SU-DHL-6 (cell line): ENCODE measurements around the gene JMJD6.

ENCODE experiments used
- H2AFZ ChIP-seq: fragments of 200-600 bp; sonication (generic); 2 replicates; pipeline ENCODE4 v1.6.1; 2014; ENCODE audit warnings: low read depth, mild to moderate bottlenecking, moderate library complexity, mixed read lengths, antibody characterized with exemption, low read length; ENCODE audit not compliant: severe bottlenecking
- H3F3A ChIP-seq: fragments of 200-600 bp; shearing (Covaris generic); 2 replicates; pipeline ENCODE4 v1.6.0; 2016; ENCODE audit warnings: antibody characterized with exemption, mild to moderate bottlenecking; ENCODE audit not compliant: insufficient read depth
- H3K27ac ChIP-seq: fragments of 200-600 bp; sonication (generic); 2 replicates; pipeline ENCODE4 v1.5.1; 2016; ENCODE audit warnings: low read depth, mild to moderate bottlenecking, low read length, moderate library complexity, mixed read lengths
- H3K27me3 ChIP-seq: fragments of 200-600 bp; sonication (generic), shearing (Covaris generic); 2 replicates; pipeline ENCODE4 v1.6.0; 2014; ENCODE audit warnings: mild to moderate bottlenecking, low read length
- H3K36me3 ChIP-seq: fragments of 200-600 bp; sonication (generic); 2 replicates; pipeline ENCODE4 v1.6.1; 2014; ENCODE audit warnings: mild to moderate bottlenecking, low read length, mixed read lengths
- H3K4me2 ChIP-seq: fragments of 300-600, 200-600 bp; shearing (Covaris generic), sonication (generic); 2 replicates; pipeline ENCODE4 v1.6.0; 2014; ENCODE audit warnings: low read length, low read depth, mild to moderate bottlenecking; ENCODE audit not compliant: poor library complexity, severe bottlenecking
- H3K4me3 ChIP-seq: fragments of 200-600 bp; sonication (generic); 2 replicates; pipeline ENCODE4 v1.5.1; 2014; ENCODE audit warnings: antibody characterized with exemption, low read length, mild to moderate bottlenecking, mixed read lengths; ENCODE audit not compliant: insufficient read depth, poor library complexity, severe bottlenecking
- H3K79me2 ChIP-seq: fragments of 200-600 bp; sonication (generic); 2 replicates; pipeline ENCODE4 v1.6.1; 2014; ENCODE audit warnings: mild to moderate bottlenecking, low read length, moderate library complexity; ENCODE audit not compliant: insufficient read depth
- H3K9ac ChIP-seq: fragments of 200-600 bp; sonication (generic); 2 replicates; pipeline ENCODE4 v1.7.0; 2014; ENCODE audit warnings: mild to moderate bottlenecking, low read length
- H3K9me2 ChIP-seq: fragments of 200-600 bp; sonication (generic); replicated peaks from 2 replicates; pipeline ENCODE4 v1.6.1; 2014; ENCODE audit warnings: low read length; ENCODE audit not compliant: insufficient read depth
- H3K9me3 ChIP-seq: fragments of 200-600 bp; sonication (generic); 2 replicates; pipeline ENCODE4 v1.6.1; 2014; ENCODE audit warnings: low read length, mixed read lengths; ENCODE audit not compliant: insufficient read depth
- H4K20me1 ChIP-seq: fragments of 200-600 bp; sonication (generic); 2 replicates; pipeline ENCODE4 v1.6.1; 2014; ENCODE audit warnings: low read depth, mild to moderate bottlenecking, antibody characterized with exemption, low read length, moderate library complexity, mixed read lengths
- CTCF ChIP-seq: fragments of 200-600 bp; sonication (generic); IDR thresholded peaks from one replicate; pipeline ENCODE4 v1.5.1; 2017; ENCODE audit warnings: antibody characterized with exemption, mild to moderate bottlenecking, low read length, moderate library complexity; ENCODE audit not compliant: insufficient read depth, poor library complexity, severe bottlenecking
- EZH2phosphoT487 ChIP-seq: fragments of 200-600 bp; sonication (generic), shearing (Covaris generic); conservative IDR thresholded peaks from 2 replicates; pipeline ENCODE4 v1.6.1; 2018; ENCODE audit warnings: mild to moderate bottlenecking, antibody characterized with exemption, low read length, moderate library complexity, mixed read lengths

Gene JMJD6

GRCh38 chr17:76673729-76674128 is 52.7 kb downstream of the JMJD6 start:
- Histone ChIP-seq H3K9me2 (no peaks in the 10 kb centered on the region), H2AFZ (no peak overlapping the region), H3K4me2 (no peak overlapping the region), H3F3A (no peaks in the 10 kb centered on the region), H3K79me2 (no peaks in the 10 kb centered on the region), H4K20me1 (no peaks in the 10 kb centered on the region), H3K9ac (no peak overlapping the region), H3K9me3 (no peaks in the 10 kb centered on the region), H3K27ac (no peak overlapping the region), H3K4me3 (no peak overlapping the region), H3K36me3 (no peaks in the 10 kb centered on the region), H3K27me3 (no peaks in the 10 kb centered on the region)
- no peak for TF ChIP-seq EZH2phosphoT487
- TF ChIP-seq CTCF, result no peak

DNA sequence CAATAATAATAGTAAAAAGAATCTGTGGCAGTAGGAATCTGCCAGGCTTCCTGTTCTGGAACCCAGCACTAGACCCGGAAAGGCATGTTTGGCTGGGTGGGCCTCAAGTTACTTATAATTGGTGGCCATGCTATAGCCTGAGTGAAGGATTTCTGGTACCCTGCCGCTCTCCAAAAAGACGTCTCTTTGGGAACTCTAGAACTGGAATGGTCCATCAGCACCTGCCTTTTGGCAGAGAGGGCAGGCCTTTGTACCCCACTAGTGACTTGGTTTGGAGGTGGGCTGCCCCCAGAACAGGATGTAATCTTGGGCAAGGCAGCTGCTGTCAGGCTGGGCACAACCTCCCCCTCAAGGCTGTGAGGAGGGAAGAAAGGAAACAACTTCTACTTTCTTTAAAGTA is 53.5 kb downstream of the JMJD6 start:
- Histone ChIP-seq H3K9me3 (no peaks in the 10 kb centered on the region), H3K4me3 (no peak overlapping the region), H3K36me3 (no peaks in the 10 kb centered on the region), H3K27me3 (no peaks in the 10 kb centered on the region), H3K9ac (no peak overlapping the region), H4K20me1 (no peaks in the 10 kb centered on the region), H3K79me2 (no peaks in the 10 kb centered on the region), H3F3A (no peaks in the 10 kb centered on the region), H2AFZ (no peak overlapping the region), H3K4me2 (peak overlapping the region; percentile 87), H3K27ac (no peak overlapping the region), H3K9me2 (no peaks in the 10 kb centered on the region)
- TF ChIP-seq CTCF (no peak), EZH2phosphoT487 (no peak)

DNA sequence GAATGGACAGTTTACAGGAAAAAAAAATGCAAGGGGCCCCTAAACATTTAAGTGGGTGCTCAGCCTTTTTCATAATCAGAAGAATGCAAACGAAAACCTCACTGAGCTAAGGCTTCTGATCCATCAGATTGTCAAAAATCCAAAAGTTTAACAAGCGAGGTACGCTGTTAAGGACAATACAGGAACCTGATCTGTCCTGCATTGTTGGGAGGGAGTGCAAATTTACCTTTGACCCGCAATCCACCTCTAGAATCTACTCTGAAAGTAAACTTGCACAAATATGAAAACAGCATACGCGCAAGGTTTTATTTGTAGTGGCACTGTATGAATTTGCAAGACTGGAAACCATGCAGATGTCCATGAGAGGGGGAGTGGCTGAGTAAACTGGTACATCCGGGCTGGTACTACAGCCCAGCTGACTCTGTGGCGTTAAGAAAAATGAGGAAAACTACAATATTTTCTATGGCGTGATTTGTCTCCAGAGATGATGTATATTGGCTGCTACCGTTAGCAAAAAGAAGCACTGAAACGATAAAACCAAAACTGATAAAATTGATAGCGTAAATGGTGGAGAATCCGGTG is 54.0 kb downstream of the JMJD6 start:
- H3K4me2 ChIP-seq, result peak overlapping the region; percentile 87
- peak overlapping the region; percentile 78 for H2AFZ ChIP-seq
- TF ChIP-seq CTCF, result no peak
- no peak for TF ChIP-seq EZH2phosphoT487
- H3F3A ChIP-seq, result no peaks in the 10 kb centered on the region
- H3K79me2 ChIP-seq, result no peaks in the 10 kb centered on the region
- H3K27me3 ChIP-seq, result no peaks in the 10 kb centered on the region
- peak overlapping the region; percentile 83 for H3K4me3 ChIP-seq
- no peaks in the 10 kb centered on the region for H3K9me3 ChIP-seq
- no peaks in the 10 kb centered on the region for H3K36me3 ChIP-seq
- peak overlapping the region; percentile 51 for H3K27ac ChIP-seq
- H3K9ac ChIP-seq, result peak overlapping the region; percentile 79
- H3K9me2 ChIP-seq, result no peaks in the 10 kb centered on the region
- H4K20me1 ChIP-seq, result no peaks in the 10 kb centered on the region
